Measurements from ENCODE around the gene GGA2. TPM values are rescaled to one million over a fixed set of nuclear protein-coding genes. Genes with fewer than 3 reads are reported as not detected.

Gene GGA2
- 93.4 and 100 TPM in 2 replicates for total RNA-seq
- long read RNA-seq, full-length matches to known transcripts: 4 of 19 reads
- long read RNA-seq, partial matches to known transcripts: 11 of 19 reads
- long read RNA-seq, other reads (novel, unspliced or antisense): 4 of 19 reads

GRCh38 chr16:23510164-23510914, at the start of gene GGA2:
TSS of gene GGA2 (minus strand) at chr16:23510494. CDS start at chr16:23510411, 83 bp downstream.
- Mint-ChIP-seq H3K36me3 (ENCODE audit: low read depth) (peaks cover 3% of the 10 kb centered on the region), H3K27ac (ENCODE audit: unreplicated experiment) (peak within 1 kb of the TSS; percentile 83), H3K27me3 (ENCODE audit: low read depth) (no peaks in the 10 kb centered on the region), H3K4me3 (peak within 1 kb of the TSS; percentile 92), H3K9me3 (no peaks in the 10 kb centered on the region), H3K4me1 (peaks cover 33% of the 10 kb centered on the region)
- peak; percentile 66 for DNase-seq (ENCODE audit: low read depth, low spot score)
- TF ChIP-seq, protein P1, sequence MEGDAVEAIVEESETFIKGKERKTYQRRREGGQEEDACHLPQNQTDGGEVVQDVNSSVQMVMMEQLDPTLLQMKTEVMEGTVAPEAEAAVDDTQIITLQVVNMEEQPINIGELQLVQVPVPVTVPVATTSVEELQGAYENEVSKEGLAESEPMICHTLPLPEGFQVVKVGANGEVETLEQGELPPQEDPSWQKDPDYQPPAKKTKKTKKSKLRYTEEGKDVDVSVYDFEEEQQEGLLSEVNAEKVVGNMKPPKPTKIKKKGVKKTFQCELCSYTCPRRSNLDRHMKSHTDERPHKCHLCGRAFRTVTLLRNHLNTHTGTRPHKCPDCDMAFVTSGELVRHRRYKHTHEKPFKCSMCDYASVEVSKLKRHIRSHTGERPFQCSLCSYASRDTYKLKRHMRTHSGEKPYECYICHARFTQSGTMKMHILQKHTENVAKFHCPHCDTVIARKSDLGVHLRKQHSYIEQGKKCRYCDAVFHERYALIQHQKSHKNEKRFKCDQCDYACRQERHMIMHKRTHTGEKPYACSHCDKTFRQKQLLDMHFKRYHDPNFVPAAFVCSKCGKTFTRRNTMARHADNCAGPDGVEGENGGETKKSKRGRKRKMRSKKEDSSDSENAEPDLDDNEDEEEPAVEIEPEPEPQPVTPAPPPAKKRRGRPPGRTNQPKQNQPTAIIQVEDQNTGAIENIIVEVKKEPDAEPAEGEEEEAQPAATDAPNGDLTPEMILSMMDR (conservative IDR thresholded peaks at IDR 0.05): no peak

DNA sequence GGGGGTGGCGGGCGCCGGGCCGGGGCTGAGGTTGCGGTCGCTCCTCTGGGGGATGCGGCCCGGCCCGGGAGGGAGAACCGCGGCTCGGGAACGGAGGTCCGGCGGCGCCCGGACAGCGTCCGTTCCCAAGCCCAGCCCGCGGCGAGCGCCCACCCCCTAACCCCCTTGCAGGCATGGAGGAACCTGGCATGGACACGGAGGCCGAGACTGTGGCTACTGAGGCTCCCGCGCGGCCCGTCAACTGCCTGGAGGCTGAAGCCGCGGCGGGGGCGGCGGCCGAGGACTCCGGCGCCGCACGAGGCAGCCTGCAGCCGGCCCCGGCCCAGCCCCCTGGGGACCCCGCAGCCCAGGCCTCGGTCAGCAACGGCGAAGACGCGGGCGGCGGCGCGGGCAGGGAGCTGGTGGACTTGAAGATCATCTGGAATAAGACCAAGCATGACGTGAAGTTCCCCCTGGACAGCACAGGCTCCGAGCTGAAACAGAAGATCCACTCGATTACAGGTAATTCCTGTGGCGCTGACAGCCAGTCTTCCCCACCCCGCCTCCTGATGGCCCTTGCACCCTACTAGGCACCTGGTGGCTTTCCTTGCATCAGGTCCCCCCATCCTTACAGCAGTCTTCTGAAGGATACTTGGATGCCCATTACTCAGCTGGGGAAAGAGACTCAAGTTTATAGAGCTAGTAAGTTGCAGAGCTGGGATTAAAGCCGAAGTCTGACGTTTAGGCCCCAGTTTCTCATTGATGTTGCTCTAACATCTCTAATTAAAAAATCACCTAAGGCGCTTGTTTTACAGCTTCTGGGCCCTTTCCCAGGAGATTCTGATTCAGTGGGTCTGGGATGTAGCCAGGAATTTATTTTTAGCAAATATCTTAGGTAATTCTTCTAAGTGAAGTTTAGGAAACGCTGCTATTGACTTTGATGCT, 47.7 kb upstream of the GGA2 start:
- TF ChIP-seq, protein P1 (conservative IDR thresholded peaks at IDR 0.05): no peak
- Mint-ChIP-seq H3K4me3 (peak overlapping the region; percentile 96), H3K9me3 (no peaks in the 10 kb centered on the region), H3K27ac (ENCODE audit: unreplicated experiment) (no peak overlapping the region), H3K36me3 (ENCODE audit: low read depth) (no peaks in the 10 kb centered on the region), H3K4me1 (peaks cover 7% of the 10 kb centered on the region), H3K27me3 (ENCODE audit: low read depth) (no peaks in the 10 kb centered on the region)
- DNase-seq (ENCODE audit: low read depth, low spot score): no peak

- Mint-ChIP-seq H3K36me3 (ENCODE audit: low read depth) (no peaks in the 10 kb centered on the region), H3K27me3 (ENCODE audit: low read depth) (no peaks in the 10 kb centered on the region), H3K4me1 (peaks cover 7% of the 10 kb centered on the region), H3K27ac (ENCODE audit: unreplicated experiment) (peak within 1 kb of the TSS; percentile 95), H3K9me3 (no peaks in the 10 kb centered on the region), H3K4me3 (peak within 1 kb of the TSS; percentile 96)
- TF ChIP-seq, protein P1 (conservative IDR thresholded peaks at IDR 0.05): peak; percentile 97
- DNase-seq (ENCODE audit: low read depth, low spot score): peak; percentile 99
These were observed 46.8 kb upstream of the GGA2 start, which contains the start of the genes EARS2 and UBFD1 for GRCh38 chr16:23556881-23557778. TSS of gene EARS2 (minus strand) at chr16:23557350. CDS start at chr16:23557343, 7 bp downstream. TSS of gene UBFD1 (plus strand) at chr16:23557727. CDS start at chr16:23557743, 16 bp downstream.

DNA sequence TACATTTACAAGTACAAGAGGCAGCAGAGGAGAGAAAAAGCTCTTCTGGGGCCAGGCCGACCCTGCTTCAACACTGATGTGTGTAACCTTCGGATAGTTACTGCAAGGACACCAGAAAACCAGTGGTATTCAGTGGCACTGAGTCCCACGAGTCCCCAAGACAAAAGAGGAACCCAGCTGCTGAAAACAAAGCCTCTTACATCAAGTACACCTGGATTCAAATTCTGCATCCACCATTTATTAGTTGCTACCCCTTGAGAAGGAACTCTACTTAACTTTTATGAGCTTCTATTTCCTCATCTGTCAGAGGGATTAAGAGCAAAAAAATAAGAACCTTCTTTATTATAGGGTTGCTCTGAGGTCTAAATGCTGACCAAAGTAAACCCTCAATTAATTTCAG, 44.2 kb upstream of the GGA2 start:
- no peak overlapping the region for H3K4me3 Mint-ChIP-seq

More for the DNA sequence above, 44.2 kb upstream of the GGA2 start:
- Mint-ChIP-seq H3K36me3 (ENCODE audit: low read depth) (peaks cover 3% of the 10 kb centered on the region), H3K9me3 (no peaks in the 10 kb centered on the region), H3K27me3 (ENCODE audit: low read depth) (no peaks in the 10 kb centered on the region), H3K27ac (ENCODE audit: unreplicated experiment) (no peak overlapping the region), H3K4me1 (peaks cover 7% of the 10 kb centered on the region)
- TF ChIP-seq, protein P1 (conservative IDR thresholded peaks at IDR 0.05): no peak
- DNase-seq (ENCODE audit: low read depth, low spot score): no peak
